ENCODE results near the gene UGT1A6. TPM values are rescaled to one million over a fixed set of nuclear protein-coding genes. Genes with fewer than 3 reads are reported as not detected.

Gene UGT1A6
- total and polyA plus RNA-seq, 2 of the 13 experiments (the other 11 are each of a cell fraction or from before 2014, with no cell fraction given), result 0.25 TPM; not detected in 1

DNA sequence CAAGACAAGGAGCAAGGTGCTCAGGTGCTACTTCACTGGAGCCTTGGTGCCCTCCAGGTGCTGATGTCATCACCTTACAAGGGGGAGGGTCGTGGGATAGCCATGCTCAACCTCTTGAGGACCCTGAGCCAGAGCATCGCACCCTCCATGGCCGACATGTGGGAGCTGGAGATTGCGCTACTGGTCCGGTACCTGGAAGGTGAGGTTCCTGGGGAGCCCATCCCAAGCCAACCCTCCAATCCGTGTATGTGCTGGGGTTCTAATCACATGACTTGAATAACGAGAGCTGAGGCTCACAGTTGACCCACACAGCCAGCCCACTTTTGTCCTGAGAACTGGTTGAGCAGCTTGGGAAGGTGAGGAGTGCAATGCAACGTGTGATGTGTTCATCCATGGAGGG lies 111.3 kb downstream of the UGT1A6 start (continued):
- TF ChIP-seq, protein P1, sequence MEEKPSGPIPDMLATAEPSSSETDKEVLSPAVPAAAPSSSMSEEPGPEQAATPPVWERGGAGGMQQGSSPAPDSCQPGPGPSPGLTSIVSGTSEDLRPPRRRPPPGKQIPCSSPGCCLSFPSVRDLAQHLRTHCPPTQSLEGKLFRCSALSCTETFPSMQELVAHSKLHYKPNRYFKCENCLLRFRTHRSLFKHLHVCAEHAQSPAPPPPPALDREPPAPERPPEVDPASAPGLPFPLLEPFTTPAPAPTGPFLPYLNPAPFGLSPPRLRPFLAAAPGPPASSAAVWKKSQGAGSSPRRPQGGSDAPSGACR (CRISPR knock-in tag; IDR thresholded peaks at IDR 0.05), result no peak
- TF ChIP-seq, protein P2, sequence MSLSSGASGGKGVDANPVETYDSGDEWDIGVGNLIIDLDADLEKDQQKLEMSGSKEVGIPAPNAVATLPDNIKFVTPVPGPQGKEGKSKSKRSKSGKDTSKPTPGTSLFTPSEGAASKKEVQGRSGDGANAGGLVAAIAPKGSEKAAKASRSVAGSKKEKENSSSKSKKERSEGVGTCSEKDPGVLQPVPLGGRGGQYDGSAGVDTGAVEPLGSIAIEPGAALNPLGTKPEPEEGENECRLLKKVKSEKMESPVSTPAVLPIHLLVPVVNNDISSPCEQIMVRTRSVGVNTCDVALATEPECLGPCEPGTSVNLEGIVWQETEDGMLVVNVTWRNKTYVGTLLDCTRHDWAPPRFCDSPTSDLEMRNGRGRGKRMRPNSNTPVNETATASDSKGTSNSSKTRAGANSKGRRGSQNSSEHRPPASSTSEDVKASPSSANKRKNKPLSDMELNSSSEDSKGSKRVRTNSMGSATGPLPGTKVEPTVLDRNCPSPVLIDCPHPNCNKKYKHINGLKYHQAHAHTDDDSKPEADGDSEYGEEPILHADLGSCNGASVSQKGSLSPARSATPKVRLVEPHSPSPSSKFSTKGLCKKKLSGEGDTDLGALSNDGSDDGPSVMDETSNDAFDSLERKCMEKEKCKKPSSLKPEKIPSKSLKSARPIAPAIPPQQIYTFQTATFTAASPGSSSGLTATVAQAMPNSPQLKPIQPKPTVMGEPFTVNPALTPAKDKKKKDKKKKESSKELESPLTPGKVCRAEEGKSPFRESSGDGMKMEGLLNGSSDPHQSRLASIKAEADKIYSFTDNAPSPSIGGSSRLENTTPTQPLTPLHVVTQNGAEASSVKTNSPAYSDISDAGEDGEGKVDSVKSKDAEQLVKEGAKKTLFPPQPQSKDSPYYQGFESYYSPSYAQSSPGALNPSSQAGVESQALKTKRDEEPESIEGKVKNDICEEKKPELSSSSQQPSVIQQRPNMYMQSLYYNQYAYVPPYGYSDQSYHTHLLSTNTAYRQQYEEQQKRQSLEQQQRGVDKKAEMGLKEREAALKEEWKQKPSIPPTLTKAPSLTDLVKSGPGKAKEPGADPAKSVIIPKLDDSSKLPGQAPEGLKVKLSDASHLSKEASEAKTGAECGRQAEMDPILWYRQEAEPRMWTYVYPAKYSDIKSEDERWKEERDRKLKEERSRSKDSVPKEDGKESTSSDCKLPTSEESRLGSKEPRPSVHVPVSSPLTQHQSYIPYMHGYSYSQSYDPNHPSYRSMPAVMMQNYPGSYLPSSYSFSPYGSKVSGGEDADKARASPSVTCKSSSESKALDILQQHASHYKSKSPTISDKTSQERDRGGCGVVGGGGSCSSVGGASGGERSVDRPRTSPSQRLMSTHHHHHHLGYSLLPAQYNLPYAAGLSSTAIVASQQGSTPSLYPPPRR (CRISPR knock-in tag; IDR thresholded peaks at IDR 0.05; ENCODE audit: borderline replicate concordance), result no peak
- TF ChIP-seq ZNF282 (IDR thresholded peaks at IDR 0.05; ENCODE audit: partially characterized antibody) (no peak), RBAK (CRISPR knock-in tag; IDR thresholded peaks at IDR 0.05) (no peak), SMAD9 (CRISPR knock-in tag; IDR thresholded peaks at IDR 0.05) (no peak), MTF2 (CRISPR knock-in tag; IDR thresholded peaks at IDR 0.05; ENCODE audit: borderline replicate concordance) (no peak)

DNA sequence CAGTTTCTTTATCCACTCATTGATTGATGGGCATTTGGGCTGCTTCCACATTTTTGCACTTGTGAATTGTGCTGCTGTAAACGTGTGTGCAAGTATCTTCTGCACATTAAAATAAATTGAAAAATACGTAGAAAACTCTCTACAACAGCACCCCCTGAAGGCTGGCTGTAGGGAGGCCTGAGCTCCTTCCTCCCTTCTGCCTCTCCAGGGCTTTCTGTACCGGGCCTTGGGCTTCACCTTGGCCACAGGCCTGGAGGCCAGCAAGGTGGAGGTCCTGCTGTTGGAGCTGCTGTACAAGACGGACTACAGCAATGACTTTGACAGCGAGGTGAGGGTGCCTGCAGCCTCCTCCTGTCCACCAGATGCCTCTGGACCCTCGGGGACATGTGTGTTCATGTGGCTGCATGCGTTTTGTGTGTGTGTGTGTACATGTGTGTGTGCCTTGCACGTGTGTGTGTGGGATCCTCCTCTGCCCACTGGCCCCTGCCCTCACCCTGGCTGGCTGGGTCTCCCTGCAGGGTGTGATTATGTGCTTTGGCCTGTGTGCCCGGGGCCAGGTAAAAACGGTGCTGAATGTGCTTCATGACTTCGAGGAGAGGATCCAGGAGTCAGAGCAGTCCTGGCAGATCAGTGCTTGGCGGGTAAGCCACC lies 114.7 kb downstream of the UGT1A6 start:
- Histone ChIP-seq H3K36me3 (replicated peaks in 1 of 2; ENCODE audit: control insufficient read depth in 1 of 2, insufficient read depth in 2 of 2, low read length in 2 of 2) (no peaks in the 10 kb centered on the region), H3K4me2 (ENCODE audit: low read depth, low read length) (no peak overlapping the region), H3K4me3 (replicated peaks in 1 of 3; ENCODE audit: insufficient read depth in 1 of 3, low read depth in 2 of 3, low read length in 3 of 3) (no peak overlapping the region), H3K9me3 (ENCODE audit: low read length) (no peaks in the 10 kb centered on the region), H4K20me1 (ENCODE audit: insufficient read depth, low read length) (no peaks in the 10 kb centered on the region), H3K79me2 (ENCODE audit: insufficient read depth, low read length) (no peaks in the 10 kb centered on the region), H3K4me1 (ENCODE audit: insufficient read depth, low read length) (no peaks in the 10 kb centered on the region), H2AFZ (ENCODE audit: low read length) (no peak overlapping the region), H3K27ac (ENCODE audit: extremely low read length, insufficient read depth, low read length) (no peak overlapping the region), H3K27me3 (ENCODE audit: control insufficient read depth in 1 of 2, insufficient read depth in 2 of 2, low read length in 2 of 2) (peaks cover 0 to 50% of the 10 kb centered on the region in 2 experiments; a peak in 3 of 5 replicates), H3K9ac (ENCODE audit: insufficient read depth, low read depth, low read length) (no peak overlapping the region)
- FAIRE-seq (no peak), DNase-seq (ENCODE audit: low spot score) (peak; percentile 21), ATAC-seq (peak; percentile 76)
- in situ Hi-C loops (cut with HindIII; ENCODE audit: extremely low pct_ligation_motif_present, low pct_unique_long_range_greater_than_20kb) (no loop called here), intact Hi-C loops (cut with micrococcal nuclease; ENCODE audit: unreplicated experiment) (no loop called here)
- ChIA-PET CTCF (ENCODE audit: low intra/inter-chr PET ratio, low total read pairs) (no interaction called here), POLR2A (no interaction called here)
- no TSS peak for BruUV-seq (replicated peaks)
- WGBS (ENCODE audit: low lambda C conversion rate), result 33% methylated on average over 7 of the region's 12 CpGs
- TF ChIP-seq SATB2 (CRISPR knock-in tag; IDR thresholded peaks at IDR 0.05) (no peak), HCFC1 (IDR thresholded peaks at IDR 0.05; ENCODE audit: low read depth, low read length) (no peak), SMC3 (IDR thresholded peaks at IDR 0.05; ENCODE audit: low read length) (peak; percentile 38; the same call in 1 of the 2 replicates), ZSCAN22 (CRISPR knock-in tag; IDR thresholded peaks at IDR 0.05) (no peak), RAD51 (IDR thresholded peaks at IDR 0.05; ENCODE audit: borderline replicate concordance) (no peak), NR2C2 (CRISPR knock-in tag; IDR thresholded peaks at IDR 0.05; ENCODE audit: borderline replicate concordance) (no peak), ZEB1 (IDR thresholded peaks at IDR 0.05; ENCODE audit: insufficient replicate concordance, low read depth) (no peak), ZNF205 (CRISPR knock-in tag; IDR thresholded peaks at IDR 0.05) (no peak), RAD21 (CRISPR knock-in tag; IDR thresholded peaks at IDR 0.05) (0 out of 2 replicates have a peak, but pooled peaks have one; percentile 10), RELA (CRISPR knock-in tag; IDR thresholded peaks at IDR 0.05) (no peak), ZFAT (CRISPR knock-in tag; conservative IDR thresholded peaks at IDR 0.05) (no peak)
- TF ChIP-seq, protein P3, sequence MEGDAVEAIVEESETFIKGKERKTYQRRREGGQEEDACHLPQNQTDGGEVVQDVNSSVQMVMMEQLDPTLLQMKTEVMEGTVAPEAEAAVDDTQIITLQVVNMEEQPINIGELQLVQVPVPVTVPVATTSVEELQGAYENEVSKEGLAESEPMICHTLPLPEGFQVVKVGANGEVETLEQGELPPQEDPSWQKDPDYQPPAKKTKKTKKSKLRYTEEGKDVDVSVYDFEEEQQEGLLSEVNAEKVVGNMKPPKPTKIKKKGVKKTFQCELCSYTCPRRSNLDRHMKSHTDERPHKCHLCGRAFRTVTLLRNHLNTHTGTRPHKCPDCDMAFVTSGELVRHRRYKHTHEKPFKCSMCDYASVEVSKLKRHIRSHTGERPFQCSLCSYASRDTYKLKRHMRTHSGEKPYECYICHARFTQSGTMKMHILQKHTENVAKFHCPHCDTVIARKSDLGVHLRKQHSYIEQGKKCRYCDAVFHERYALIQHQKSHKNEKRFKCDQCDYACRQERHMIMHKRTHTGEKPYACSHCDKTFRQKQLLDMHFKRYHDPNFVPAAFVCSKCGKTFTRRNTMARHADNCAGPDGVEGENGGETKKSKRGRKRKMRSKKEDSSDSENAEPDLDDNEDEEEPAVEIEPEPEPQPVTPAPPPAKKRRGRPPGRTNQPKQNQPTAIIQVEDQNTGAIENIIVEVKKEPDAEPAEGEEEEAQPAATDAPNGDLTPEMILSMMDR (CRISPR knock-in tag; IDR thresholded peaks at IDR 0.05), result peak; percentile 48

Data from HepG2 (cell line).